GM12801 (cell line): ENCODE measurements around the gene TUBA4A.

Experiments used
- TF ChIP-seq, protein P1 (sequence below): IDR thresholded peaks from one replicate; pipeline ENCODE4 v1.5.1; 2011; ENCODE audit warnings: control low read depth; ENCODE audit not compliant: insufficient read length; ENCODE audit errors: extremely low read depth

Gene TUBA4A

DNA sequence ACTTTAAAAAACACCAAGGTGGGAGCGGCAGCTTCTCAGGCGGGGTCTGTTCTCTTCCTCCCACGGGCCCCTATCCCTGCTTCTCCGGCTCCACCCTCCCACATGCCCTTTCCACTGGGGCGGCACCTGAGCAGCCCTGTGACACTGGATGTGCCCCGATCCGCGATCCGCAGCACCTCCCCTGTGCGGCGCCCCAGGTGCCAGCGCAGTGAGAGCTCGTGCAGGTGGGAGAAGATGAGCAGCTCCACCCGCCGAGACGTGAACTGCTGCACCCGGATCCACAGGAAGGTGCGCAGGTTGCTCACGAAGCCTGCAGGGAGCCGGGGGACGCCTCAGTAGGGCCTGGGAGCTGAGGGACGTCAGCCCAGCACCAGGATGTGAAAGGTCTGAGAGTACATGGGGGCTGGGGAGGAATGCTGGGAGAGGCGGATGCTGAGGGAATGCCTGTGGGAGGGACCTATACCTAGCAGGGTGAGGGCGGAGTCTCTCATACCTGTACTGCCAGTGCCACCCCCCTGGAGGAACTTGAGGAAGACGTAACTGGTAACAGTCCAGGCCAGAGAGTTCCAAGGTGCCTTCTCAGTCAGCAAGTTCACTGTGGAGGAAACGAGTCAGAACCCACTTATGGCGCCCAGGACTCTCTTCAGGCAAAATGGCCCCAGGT is 37.7 kb downstream of the TUBA4A start:
- TF ChIP-seq, protein P1, sequence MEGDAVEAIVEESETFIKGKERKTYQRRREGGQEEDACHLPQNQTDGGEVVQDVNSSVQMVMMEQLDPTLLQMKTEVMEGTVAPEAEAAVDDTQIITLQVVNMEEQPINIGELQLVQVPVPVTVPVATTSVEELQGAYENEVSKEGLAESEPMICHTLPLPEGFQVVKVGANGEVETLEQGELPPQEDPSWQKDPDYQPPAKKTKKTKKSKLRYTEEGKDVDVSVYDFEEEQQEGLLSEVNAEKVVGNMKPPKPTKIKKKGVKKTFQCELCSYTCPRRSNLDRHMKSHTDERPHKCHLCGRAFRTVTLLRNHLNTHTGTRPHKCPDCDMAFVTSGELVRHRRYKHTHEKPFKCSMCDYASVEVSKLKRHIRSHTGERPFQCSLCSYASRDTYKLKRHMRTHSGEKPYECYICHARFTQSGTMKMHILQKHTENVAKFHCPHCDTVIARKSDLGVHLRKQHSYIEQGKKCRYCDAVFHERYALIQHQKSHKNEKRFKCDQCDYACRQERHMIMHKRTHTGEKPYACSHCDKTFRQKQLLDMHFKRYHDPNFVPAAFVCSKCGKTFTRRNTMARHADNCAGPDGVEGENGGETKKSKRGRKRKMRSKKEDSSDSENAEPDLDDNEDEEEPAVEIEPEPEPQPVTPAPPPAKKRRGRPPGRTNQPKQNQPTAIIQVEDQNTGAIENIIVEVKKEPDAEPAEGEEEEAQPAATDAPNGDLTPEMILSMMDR: no peak

- TF ChIP-seq, protein P1: no peak
Observed at GRCh38 chr2:219214786-219215185, 38.9 kb downstream of the TUBA4A start.

GRCh38 chr2:219214141-219214540 is 39.6 kb downstream of the TUBA4A start:
- TF ChIP-seq, protein P1: no peak

DNA sequence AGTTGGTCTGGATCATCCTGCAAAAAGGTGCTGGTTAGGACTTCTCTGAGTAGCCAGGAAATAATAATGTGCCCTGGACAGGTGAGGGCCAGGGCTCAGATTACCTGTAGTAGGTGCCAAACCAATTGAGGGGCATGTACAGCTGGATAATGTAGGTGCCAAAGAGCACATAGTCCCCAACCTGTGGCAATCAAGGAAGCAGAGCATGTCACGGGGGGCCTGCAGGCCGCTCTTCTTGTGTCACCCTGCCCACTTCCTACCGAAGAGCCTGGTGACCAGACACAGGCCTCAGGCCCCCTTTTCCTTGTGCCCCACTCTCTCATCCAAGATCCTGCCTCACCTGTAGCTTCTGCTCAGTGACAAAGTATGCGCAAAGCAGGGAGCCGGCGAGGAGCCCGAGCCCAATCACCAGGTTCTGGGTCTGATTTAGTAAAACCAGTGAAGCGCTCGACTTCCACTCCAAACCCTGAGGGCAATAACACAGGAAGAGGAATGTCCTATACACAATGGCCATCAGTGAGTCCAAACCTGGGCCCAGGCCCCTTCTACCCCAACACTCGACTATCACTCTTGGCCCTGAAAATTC is 40.1 kb downstream of the TUBA4A start:
- TF ChIP-seq, protein P1: no peak

GRCh38 chr2:219213026-219213415 is 40.7 kb downstream of the TUBA4A start:
- TF ChIP-seq, protein P1: no peak

- TF ChIP-seq, protein P1: no peak
Observed at GRCh38 chr2:219210886-219211362, 42.8 kb downstream of the TUBA4A start.

GRCh38 chr2:219210196-219210885 is 43.4 kb downstream of the TUBA4A start:
- TF ChIP-seq, protein P1: no peak
